Parathyroid adenoma (tissue), 2 donors: ENCODE results near the gene FAM219B.

Experiments
- H2AFZ ChIP-seq: fragments of 300-600 bp; sonication (generic); one replicate; pipeline ENCODE4 v1.7.0; 2017; ENCODE audit warnings: antibody characterized with exemption, mild to moderate bottlenecking
- H3K27ac ChIP-seq: fragments of 300-600 bp; sonication (generic); one replicate; pipeline ENCODE4 v1.7.0; 2017
- H3K27me3 ChIP-seq: fragments of 300-600 bp; sonication (generic); one replicate; pipeline ENCODE4 v1.7.0; 2017; ENCODE audit warnings: low read length; ENCODE audit not compliant: control insufficient read depth, insufficient read depth
- H3K36me3 ChIP-seq: fragments of 300-600 bp; sonication (generic); one replicate; pipeline ENCODE4 v1.7.0; 2017; ENCODE audit warnings: low read length; ENCODE audit not compliant: control insufficient read depth, insufficient read depth
- H3K4me1 ChIP-seq: fragments of 300-600 bp; sonication (generic); one replicate; pipeline ENCODE4 v1.7.0; 2017; ENCODE audit warnings: control low read depth
- H3K4me2 ChIP-seq: fragments of 300-600 bp; sonication (generic); one replicate; pipeline ENCODE4 v1.7.0; 2017; ENCODE audit warnings: low read length
- H3K4me3 ChIP-seq: fragments of 300-600 bp; sonication (generic); one replicate; pipeline ENCODE4 v1.7.0; 2017; ENCODE audit warnings: low read depth, low read length
- H3K79me2 ChIP-seq: fragments of 300-600 bp; sonication (generic); one replicate; pipeline ENCODE4 v1.7.0; 2017; ENCODE audit warnings: control low read depth
- H3K9ac ChIP-seq: fragments of 300-600 bp; sonication (generic); one replicate; pipeline ENCODE4 v1.7.0; 2017; ENCODE audit warnings: mild to moderate bottlenecking
- H3K9me3 ChIP-seq: fragments of 300-600 bp; sonication (generic); one replicate; pipeline ENCODE4 v1.7.0; 2017; ENCODE audit warnings: low read length; ENCODE audit not compliant: control insufficient read depth
- CTCF ChIP-seq: fragments of 300-600 bp; sonication (generic); IDR thresholded peaks from one replicate; pipeline ENCODE4 v1.7.0; 2017; ENCODE audit warnings: antibody characterized with exemption, mild to moderate bottlenecking
- donor health status: primary hyperparathyroidism.

The FAM219B gene

GRCh38 chr15:74904190-74904805 is 2.4 kb downstream of the FAM219B start:
- H3K4me1 ChIP-seq, result peaks cover 5% of the 10 kb centered on the region
- no peak overlapping the region for H2AFZ ChIP-seq
- no peaks in the 10 kb centered on the region for H3K27me3 ChIP-seq
- peak overlapping the region; percentile 12 for H3K4me3 ChIP-seq
- H3K27ac ChIP-seq, result no peak overlapping the region
- H3K79me2 ChIP-seq, result no peaks in the 10 kb centered on the region
- no peaks in the 10 kb centered on the region for H3K36me3 ChIP-seq
- peak overlapping the region; percentile 93 for H3K4me2 ChIP-seq
- TF ChIP-seq CTCF, result no peak
- no peaks in the 10 kb centered on the region for H3K9me3 ChIP-seq
- H3K9ac ChIP-seq, result no peak overlapping the region

GRCh38 chr15:74903676-74904075 is 3.0 kb downstream of the FAM219B start:
- peak overlapping the region; percentile 12 for H3K4me3 ChIP-seq
- no peak overlapping the region for H2AFZ ChIP-seq
- no peak for TF ChIP-seq CTCF
- H3K4me2 ChIP-seq, result peak overlapping the region; percentile 48
- H3K9ac ChIP-seq, result no peak overlapping the region
- no peaks in the 10 kb centered on the region for H3K9me3 ChIP-seq
- H3K4me1 ChIP-seq, result peaks cover 5% of the 10 kb centered on the region
- no peaks in the 10 kb centered on the region for H3K27me3 ChIP-seq
- H3K79me2 ChIP-seq, result no peaks in the 10 kb centered on the region
- H3K36me3 ChIP-seq, result no peaks in the 10 kb centered on the region
- H3K27ac ChIP-seq, result no peak overlapping the region

GRCh38 chr15:74902295-74903075 is 4.2 kb downstream of the FAM219B start:
- H3K9ac ChIP-seq, result no peak overlapping the region
- no peak overlapping the region for H3K4me3 ChIP-seq
- H3K27ac ChIP-seq, result no peak overlapping the region
- TF ChIP-seq CTCF, result no peak
- no peak overlapping the region for H3K4me2 ChIP-seq
- H3K9me3 ChIP-seq, result no peaks in the 10 kb centered on the region
- peaks cover 4% of the 10 kb centered on the region for H3K4me1 ChIP-seq
- no peak overlapping the region for H2AFZ ChIP-seq
- H3K36me3 ChIP-seq, result no peaks in the 10 kb centered on the region
- no peaks in the 10 kb centered on the region for H3K79me2 ChIP-seq
- H3K27me3 ChIP-seq, result no peaks in the 10 kb centered on the region

- H3K4me2 ChIP-seq, result peak overlapping the region; percentile 26
- TF ChIP-seq CTCF, result peak; percentile 90
- H3K27ac ChIP-seq, result no peak overlapping the region
- H3K4me1 ChIP-seq, result no peaks in the 10 kb centered on the region
- H3K4me3 ChIP-seq, result no peak overlapping the region
- H2AFZ ChIP-seq, result no peak overlapping the region
- no peaks in the 10 kb centered on the region for H3K36me3 ChIP-seq
- no peaks in the 10 kb centered on the region for H3K9me3 ChIP-seq
- no peaks in the 10 kb centered on the region for H3K27me3 ChIP-seq
- H3K9ac ChIP-seq, result no peak overlapping the region
- no peaks in the 10 kb centered on the region for H3K79me2 ChIP-seq
Observed at GRCh38 chr15:74901612-74902063, 5.0 kb downstream of the FAM219B start.
